HG02970 (cell line): ENCODE measurements around the gene PLEKHJ1.

Experiments
- ATAC-seq: cut with Tn5 transposase; IDR thresholded peaks from one replicate; pipeline ENCODE4 v1.9.1; 2021; ENCODE audit warnings: mild to moderate bottlenecking, moderate library complexity, moderate number of reproducible peaks; ENCODE audit not compliant: unreplicated experiment, low FRiP score

The PLEKHJ1 gene

DNA sequence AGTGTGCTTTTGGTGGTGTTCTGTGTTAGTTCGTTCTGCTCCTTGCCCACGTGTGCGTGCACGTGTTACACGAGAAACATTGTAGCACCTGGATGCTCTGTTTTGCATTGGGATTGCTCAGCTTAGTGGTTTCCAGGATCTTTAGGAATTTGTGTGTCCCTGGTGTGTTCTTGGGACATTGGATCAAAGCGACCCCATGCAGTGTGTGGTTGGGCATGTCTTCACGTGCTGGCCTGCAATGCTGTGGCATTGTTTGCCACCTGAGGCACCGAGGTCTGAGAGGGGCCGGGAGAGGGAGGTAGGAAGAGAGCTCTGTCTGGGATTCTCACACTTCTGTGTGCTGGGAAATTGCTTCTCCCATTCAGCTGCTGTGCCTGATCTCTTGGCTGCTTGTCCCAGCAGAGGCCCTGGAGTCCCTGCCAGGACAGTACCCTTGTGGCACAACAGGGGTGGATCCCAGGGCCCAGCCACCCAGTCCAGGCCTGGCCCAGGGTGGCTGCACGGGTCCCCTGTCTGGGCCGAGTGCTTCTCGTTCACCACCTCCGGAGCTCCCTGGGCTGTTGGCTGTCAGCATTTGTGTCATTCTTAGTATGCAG, 11.3 kb downstream of the PLEKHJ1 start:
- ATAC-seq = no peak

DNA sequence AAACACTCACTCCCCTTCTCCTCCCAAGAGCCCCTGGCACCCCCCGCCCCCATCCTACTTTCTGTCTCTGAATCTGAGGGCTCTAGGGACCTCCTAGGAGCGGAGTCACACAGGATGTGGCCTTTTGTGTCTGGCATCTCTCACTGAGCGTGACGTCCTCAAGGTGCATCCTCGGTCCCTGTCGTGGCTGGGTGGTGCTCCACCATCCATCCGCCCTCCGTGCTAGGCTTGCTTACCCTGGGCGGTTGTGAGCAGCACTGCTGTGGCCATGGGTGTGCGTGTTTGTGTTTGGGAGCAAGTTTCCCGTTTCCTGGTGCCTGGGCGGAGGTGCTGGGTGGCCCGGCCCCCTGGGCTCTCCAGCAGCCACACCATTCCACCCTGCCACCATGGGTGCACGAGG, 12.2 kb downstream of the PLEKHJ1 start:
- no peak for ATAC-seq

DNA sequence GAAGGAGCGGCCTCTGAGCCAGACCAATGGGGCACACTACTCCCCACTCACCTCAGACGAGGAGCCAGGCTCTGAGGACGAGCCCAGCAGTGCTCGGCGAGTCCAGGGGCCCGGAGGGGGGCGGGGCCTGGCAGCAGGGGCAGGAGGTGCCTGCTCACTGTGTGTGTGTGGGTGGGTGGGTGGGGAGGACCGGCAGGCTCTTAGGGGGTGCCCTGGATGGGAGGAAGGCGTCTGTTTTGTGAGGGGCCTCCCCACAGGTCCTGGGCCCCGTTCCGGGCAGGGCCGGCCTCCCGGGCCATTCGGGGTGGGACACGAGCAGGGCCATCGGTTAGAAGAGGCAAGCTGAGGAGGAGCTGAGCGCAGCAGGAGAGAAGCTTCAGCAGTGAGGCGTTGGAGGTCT, 12.7 kb downstream of the PLEKHJ1 start:
- no peak for ATAC-seq

- no peak for ATAC-seq
These were observed 14.2 kb downstream of the PLEKHJ1 start for GRCh38 chr19:2221918-2222317.

DNA sequence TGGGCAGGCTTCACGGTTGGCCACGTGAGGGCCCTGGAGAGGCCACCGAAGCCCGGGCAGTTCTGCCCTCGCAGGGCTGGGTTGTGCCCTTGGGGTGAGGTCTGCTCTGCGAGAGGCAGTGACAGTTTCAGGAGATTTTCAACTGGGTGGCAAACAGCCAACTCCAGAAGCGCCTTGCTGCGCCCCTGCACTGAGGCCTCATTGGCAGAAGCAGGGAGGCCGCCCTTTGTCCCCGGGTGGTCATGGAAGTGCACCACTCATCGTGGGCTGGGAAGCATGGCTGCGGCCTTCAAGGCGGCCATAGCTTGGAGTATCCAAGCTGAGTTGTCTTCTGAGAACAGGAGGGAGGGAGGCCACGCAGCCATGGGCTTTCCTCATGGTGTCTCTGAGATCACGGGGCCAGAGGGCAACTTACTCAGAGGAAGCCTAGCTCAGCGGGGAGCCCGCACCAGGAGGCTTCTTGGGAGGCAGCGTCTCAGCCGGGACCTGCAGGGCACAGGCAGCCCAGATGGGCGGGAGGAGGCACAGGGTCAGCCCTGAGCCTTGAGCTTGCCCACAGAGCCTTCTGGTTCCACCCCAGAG, 14.8 kb downstream of the PLEKHJ1 start:
- no peak for ATAC-seq

DNA sequence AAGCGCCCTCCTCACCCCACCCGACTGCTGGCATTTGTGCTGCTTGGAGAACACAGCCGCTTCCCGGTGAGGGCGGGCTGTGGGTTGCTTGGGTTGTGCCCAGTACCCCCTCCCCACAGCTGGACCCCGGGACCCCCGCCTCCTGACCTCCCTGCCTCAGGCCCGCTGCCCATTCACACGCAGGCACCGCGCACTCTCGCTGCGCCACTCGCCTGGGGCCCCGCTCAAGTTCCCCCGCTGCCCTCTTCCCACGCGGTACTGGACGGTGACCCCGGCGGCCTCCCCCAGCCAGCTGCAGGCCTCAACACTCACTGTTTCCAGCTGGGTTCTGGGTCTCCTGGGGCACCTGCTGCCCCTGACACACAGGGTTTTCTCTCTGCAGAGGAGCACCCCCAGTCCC, 16.4 kb downstream of the PLEKHJ1 start:
- no peak for ATAC-seq

DNA sequence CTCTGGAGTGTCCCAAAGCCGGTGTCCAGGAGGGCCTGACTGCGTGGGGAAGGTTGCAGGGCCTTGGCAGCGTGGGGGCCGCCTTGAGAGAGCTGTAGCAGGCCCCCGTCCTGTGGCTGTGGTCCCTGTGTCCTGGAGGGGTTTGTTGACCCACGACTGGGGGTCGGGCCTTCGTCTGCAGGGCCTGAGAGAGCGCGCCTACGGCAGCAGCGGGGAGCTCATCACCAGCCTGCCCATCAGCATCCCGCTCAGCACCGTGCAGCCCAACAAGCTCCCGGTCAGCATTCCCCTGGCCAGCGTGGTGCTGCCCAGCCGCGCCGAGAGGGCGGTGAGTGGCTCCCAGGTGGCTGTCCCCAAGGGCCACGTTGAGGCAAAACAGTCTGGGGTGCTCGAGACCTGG, 18.5 kb downstream of the PLEKHJ1 start:
- ATAC-seq = no peak

DNA sequence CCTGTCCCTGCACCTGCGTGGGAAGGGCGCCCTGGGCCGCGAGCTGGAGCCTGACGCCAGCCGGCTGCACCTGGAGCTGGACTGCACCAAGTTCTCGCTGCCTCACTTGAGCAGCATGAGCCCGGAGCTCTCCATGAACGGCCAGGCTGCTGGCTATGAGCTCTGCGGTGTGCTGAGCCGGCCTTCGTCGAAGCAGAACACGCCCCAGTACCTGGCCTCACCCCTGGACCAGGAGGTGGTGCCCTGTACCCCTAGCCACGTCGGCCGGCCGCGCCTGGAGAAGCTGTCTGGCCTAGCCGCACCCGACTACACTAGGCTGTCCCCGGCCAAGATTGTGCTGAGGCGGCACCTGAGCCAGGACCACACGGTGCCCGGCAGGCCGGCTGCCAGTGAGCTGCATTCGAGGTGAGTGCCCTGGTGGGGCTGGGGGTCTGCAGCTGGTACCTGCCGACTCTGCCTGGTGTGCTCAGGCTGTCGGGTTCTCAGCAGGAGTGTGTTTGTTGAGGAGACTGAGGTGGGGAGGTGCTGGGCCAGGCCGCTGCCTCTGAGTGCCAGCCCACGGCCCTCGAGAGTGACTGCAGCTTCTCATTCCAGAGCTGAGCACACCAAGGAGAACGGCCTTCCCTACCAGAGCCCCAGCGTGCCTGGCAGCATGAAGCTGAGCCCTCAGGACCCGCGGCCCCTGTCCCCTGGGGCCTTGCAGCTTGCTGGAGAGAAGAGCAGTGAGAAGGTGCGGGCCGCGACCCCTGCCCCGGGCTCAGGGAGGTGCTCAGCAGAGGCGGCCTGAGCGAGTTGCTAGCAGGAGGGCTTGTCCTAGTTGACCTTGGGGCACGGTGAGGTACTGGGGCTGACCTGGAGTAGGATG, 19.5 kb downstream of the PLEKHJ1 start:
- ATAC-seq = no peak

DNA sequence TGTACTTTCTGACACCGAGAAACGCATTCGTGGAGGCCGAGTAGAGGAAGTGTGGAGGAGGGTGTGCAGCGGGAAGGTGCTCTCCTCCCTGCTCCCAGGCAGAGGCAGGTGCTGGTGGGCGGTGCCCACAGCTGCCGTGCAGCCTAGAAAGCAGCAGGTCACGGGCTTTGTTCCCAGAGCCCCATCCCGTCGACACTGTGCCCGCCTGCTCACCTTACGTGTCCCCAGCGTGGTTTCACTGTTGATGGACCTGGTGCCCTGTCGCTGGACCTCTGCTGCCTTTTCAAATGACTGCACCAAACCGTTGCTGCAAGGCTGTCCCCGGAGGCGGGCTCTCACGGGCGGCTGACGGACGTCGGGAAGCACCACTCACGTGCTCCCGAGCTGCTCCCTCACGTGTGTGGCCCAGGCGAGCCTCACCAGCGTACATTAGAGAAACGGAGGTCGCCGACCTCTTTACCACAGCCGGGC, 20.8 kb downstream of the PLEKHJ1 start:
- no peak for ATAC-seq

DNA sequence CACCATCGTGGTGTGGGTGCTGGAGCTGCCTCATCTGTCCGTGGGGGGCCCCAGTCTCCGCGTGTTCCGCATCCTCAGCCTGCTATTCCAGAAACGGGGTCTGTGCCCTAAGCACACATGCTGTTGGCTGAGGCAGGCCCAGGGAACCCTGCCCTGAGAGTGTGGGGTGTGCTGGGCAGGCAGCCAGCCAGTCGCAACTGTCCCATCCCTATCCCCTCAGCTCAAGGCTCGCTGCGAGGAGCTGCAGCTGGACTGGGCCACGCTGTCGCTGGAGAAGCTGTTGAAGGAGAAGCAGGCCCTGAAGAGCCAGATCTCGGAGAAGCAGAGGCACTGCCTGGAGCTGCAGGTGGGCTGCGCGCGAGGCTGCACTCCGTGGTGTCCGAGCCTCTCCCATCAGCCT, 21.9 kb downstream of the PLEKHJ1 start:
- no peak for ATAC-seq

DNA sequence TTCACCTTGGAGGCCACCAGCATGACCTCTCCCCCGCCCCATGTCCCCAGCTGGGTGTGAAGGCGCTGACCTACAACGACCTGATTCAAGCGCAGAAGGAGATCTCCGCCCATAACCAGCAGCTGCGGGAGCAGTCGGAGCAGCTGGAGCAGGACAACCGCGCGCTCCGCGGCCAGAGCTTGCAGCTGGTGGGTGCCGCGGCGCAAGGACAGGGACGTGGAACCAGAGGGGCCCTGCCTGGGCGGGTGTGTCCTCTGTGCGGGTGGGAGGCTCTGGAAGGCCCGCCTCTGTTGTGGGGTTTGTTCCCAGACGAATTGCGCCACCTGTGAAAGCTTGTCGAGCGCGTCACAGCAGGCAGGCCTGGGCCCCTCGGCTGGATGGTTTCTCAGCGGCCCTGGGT, 22.3 kb downstream of the PLEKHJ1 start:
- no peak for ATAC-seq

DNA sequence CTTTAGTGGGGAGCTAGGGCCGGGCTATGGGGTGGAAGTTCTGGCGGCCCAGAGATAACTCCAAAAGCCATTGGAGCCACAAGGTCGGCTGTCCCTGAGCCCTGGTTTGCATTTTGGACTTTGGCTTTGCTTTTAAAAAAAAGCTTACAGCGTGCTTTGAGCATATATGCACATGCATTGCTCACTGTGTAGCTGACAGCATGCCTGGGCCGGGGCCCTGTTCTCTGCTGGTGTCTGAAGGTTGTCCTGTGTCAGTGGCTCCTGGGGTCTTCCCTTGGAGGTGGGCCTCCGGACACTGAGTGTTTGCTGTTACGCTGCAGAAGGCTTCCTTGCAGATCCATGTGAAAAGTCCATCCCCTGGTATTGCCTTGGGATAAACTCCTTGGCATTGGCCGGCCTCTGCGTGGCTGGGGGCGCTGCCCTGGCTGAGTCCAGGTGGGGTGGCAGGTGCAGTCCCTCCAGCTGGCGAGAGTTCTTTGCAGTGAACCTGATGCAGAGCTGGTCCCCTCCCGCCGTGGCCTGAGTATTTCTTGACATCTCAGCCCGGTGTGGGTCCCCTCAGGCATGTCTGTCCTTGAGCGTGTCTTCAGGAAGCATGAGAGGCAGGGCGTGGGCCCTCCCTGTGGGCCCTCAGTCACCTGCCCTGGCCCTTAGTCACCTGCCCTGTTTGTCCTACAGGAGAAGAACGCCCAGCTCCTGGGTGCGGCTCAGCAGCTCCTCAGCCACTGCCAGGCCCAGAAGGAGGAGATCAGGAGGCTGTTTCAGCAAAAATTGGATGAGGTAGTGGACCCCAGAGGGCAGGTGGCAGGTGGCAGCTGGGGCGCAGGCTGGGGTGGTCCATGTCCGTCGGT, 23.0 kb downstream of the PLEKHJ1 start:
- ATAC-seq = no peak

DNA sequence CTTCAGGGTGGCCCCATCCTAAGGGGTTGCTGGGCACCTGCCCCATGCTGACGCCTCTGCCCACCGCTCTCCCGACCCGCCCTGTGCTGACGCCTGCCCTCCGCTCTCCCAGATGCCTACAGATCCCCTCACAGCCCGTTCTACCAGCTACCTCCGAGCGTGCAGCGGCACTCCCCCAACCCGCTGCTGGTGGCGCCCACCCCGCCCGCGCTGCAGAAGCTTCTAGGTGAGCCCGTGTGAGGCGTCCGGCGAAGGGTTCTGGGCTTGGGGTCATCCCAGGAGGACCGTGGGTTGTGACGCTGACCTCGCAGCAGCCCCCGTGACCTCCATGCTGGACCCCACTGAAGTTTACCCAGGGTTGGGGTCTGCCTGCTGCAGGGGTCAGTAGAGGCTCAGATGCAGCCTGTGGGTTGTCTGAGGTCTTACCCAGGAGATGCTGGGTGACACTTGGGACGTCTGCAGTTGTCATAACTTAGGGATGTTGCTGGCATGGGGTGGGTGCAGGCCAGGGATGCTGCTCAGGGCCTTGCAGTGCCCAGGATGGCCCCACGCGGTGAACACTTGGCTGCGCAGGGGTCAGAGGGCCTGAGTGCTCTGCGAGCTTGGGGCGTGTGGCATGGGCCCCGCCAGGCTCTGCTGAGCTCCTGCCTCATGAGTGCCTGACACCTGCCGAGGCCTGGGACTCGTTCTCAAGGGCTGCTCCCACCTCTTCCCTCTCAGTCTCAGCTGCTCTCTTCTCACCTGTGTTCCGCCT, 25.0 kb downstream of the PLEKHJ1 start:
- ATAC-seq = no peak

- ATAC-seq = no peak
These were observed 25.9 kb downstream of the PLEKHJ1 start for GRCh38 chr19:2210206-2210605.

GRCh38 chr19:2209408-2209807, 26.7 kb downstream of the PLEKHJ1 start:
- no peak for ATAC-seq

DNA sequence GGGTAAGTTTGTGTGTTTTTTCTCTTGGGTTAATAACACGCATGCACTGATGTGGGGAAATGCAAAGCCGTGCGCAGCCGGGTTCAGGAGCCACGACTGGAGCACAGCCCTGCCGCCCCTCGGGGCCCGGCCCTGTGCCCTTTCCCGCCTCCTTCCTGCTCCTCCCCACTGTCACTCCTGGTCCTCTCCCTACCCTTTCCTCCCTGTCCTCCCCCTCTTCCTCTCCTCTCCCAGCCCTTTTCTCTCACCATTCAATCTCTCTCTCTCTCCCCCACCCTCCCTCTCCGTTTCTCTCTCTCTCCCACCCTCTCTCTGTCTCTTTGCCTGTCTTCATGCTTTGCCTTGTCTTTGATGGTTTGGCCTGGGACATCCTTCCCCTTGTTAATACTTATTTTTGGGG, 27.2 kb downstream of the PLEKHJ1 start:
- no peak for ATAC-seq

GRCh38 chr19:2207991-2208860, 27.9 kb downstream of the PLEKHJ1 start:
- ATAC-seq = no peak

DNA sequence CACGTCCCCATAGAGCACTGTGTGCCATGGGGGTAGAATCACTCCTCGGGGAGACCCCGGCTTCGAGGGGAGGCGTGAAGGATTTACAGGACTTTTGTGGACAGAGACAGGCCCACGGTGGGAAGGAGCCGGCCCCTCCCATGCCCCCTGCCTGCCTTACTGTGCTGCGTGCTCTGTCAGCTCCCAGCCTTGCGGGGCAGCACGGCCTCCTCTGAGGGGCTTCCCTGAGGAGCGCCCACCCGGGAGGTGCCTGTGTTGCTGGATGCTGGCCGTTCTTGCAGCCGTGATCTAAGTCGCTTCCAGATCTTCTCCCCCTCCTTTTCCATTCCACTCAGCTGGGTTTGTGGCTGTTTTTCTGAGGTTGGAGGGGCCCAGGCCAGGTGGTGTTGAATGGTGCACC, 29.1 kb downstream of the PLEKHJ1 start:
- ATAC-seq = no peak

- no peak for ATAC-seq
These were observed 33.8 kb downstream of the PLEKHJ1 start for GRCh38 chr19:2202366-2202765.
